Tibial nerve (tissue), 4 donors: Measurements from ENCODE around the gene SMARCA4. TPM values are rescaled to one million over a fixed set of nuclear protein-coding genes. Genes with fewer than 3 reads are reported as not detected.
"Not testable (repeated sequence)": the region's sequence is repeated elsewhere in the genome, so short reads cannot be mapped to it uniquely, and the experiment has no call there.

Source experiments
- DNase-seq, 2 donors: peaks; one replicate each; pipeline ENCODE4 v3.0.0-alpha.2; 2019; ENCODE audit warnings: low spot score in 2 of 2
- H3K27ac ChIP-seq, 4 donors: fragments of 200-600 bp; sonication (generic) in 3 of 4; one replicate each; pipeline ENCODE4 v1.5.1; 2017 to 2019; ENCODE audit warnings: mild to moderate bottlenecking in 1 of 4
- H3K27me3 ChIP-seq, 2 donors: fragments of 200-600 bp; sonication (generic) in 1 of 2; one replicate each; pipeline versions ENCODE4 v1.5.1 to v1.6.0; 2017 to 2019
- H3K36me3 ChIP-seq, 3 donors: fragments of 200-600 bp; sonication (generic); one replicate each; pipeline ENCODE4 v1.5.1; 2018 to 2019
- H3K4me1 ChIP-seq, 4 donors: fragments of 200-600 bp; sonication (generic) in 3 of 4; one replicate each; pipeline ENCODE4 v1.5.1; 2017 to 2019
- H3K4me3 ChIP-seq, 4 donors: fragments of 200-600 bp; sonication (generic) in 3 of 4; one replicate each; pipeline ENCODE4 v1.5.1; 2017 to 2019; ENCODE audit warnings: mild to moderate bottlenecking in 1 of 4, moderate library complexity in 1 of 4
- H3K9me3 ChIP-seq, 4 donors: fragments of 200-600 bp; sonication (generic) in 3 of 4; one replicate each; pipeline ENCODE4 v1.5.1; 2017 to 2019
- CTCF ChIP-seq, 5 experiments: fragments of 200-600 bp in 3 of 5; fragments of 450-650 bp in 2 of 5; sonication (generic) in 3 of 5; IDR thresholded peaks; one replicate each; pipeline ENCODE4 v1.5.1; 2016 to 2019; ENCODE audit warnings: antibody characterized with exemption in 5 of 5, mild to moderate bottlenecking in 3 of 5, moderate library complexity in 2 of 5
- EP300 ChIP-seq, 2 donors: sonication (generic); formaldehyde crosslinking; IDR thresholded peaks; one replicate each; pipeline ENCODE4 v1.6.1; 2017; ENCODE audit warnings: antibody characterized with exemption in 2 of 2, mild to moderate bottlenecking in 1 of 2
- POLR2A ChIP-seq, 2 donors: fragments of 450-650 bp; IDR thresholded peaks; one replicate each; pipeline ENCODE4 v1.6.1; 2017; ENCODE audit warnings: antibody characterized with exemption in 2 of 2, mild to moderate bottlenecking in 2 of 2, moderate library complexity in 2 of 2
- WGBS, 2 donors: methylation state at CpG; one replicate each; pipeline ENCODE4 v1.1.5; 2018; 5-methylcytosine and 5-hydroxymethylcytosine counted together
- total RNA-seq, 4 donors: library from RNA; depleted of rRNA; stranded (reverse); fragments of >200 nt; gene quantifications; one replicate each; pipeline ENCODE4 v1.1.0, GENCODE V29; 2016

SMARCA4 gene
- total RNA-seq, 4 donors from 2014 or later, result 54.2 to 122 (median 73.9) TPM

- Histone ChIP-seq H3K9me3 (no peaks in the 10 kb centered on the region), H3K4me1 (peaks cover 0 to 4% (median 0%) of the 10 kb centered on the region in 4 donors), H3K27me3 (no peaks in the 10 kb centered on the region), H3K27ac (no peak overlapping the region), H3K36me3 (no peaks in the 10 kb centered on the region), H3K4me3 (no peak overlapping the region)
- DNase-seq, result no peak
- WGBS, 2 donors, result 75 to 81% methylated on average over 6 of the region's 6 CpGs
- no peak for TF ChIP-seq EP300 (IDR thresholded peaks at IDR 0.05)
Observed at GRCh38 chr19:10946958-10947657, 13.7 kb upstream of the SMARCA4 start.

- 94 to 96% methylated on average over 6 of the region's 6 CpGs for WGBS, 2 donors
- TF ChIP-seq POLR2A (IDR thresholded peaks at IDR 0.05), result no peak
- TF ChIP-seq CTCF (IDR thresholded peaks at IDR 0.05), result no peak
- TF ChIP-seq EP300 (IDR thresholded peaks at IDR 0.05), result no peak
- Histone ChIP-seq H3K4me1 (no peaks in the 10 kb centered on the region), H3K4me3 (no peak overlapping the region), H3K9me3 (no peaks in the 10 kb centered on the region), H3K27ac (no peak overlapping the region), H3K27me3 (no peaks in the 10 kb centered on the region), H3K36me3 (no peaks in the 10 kb centered on the region)
- no peak for DNase-seq
Observed at GRCh38 chr19:10952809-10953208, 8.0 kb upstream of the SMARCA4 start.

GRCh38 chr19:10959277-10959968 is 1.4 kb upstream of the SMARCA4 start:
- H3K36me3 ChIP-seq, H3K27ac ChIP-seq, H3K27me3 ChIP-seq, H3K9me3 ChIP-seq, DNase-seq: not testable (repeated sequence)
- WGBS, 2 donors, result 94 to 95% methylated on average over 19 of the region's 19 CpGs
- H3K4me3 ChIP-seq, result peak overlapping the region in 2 of 4 donors; percentile 73 to 91
- H3K4me1 ChIP-seq, result peaks cover 0 to 33% (median 14%) of the 10 kb centered on the region in 4 donors

GRCh38 chr19:10961073-10961860 is 437 bp downstream of the SMARCA4 start:
- Histone ChIP-seq H3K27me3 (no peaks in the 10 kb centered on the region), H3K36me3 (peaks cover 0 to 6% (median 0%) of the 10 kb centered on the region in 3 donors), H3K9me3 (no peaks in the 10 kb centered on the region), H3K4me3 (peak overlapping the region; percentile 73 to 76 (median 75)), H3K4me1 (peaks cover 0 to 42% (median 14%) of the 10 kb centered on the region in 4 donors), H3K27ac (peak overlapping the region; percentile 75 to 91 (median 89))
- peak; percentile 23 to 26 for DNase-seq
- no peak for TF ChIP-seq EP300 (IDR thresholded peaks at IDR 0.05)
- TF ChIP-seq CTCF (IDR thresholded peaks at IDR 0.05), result no peak
- no peak for TF ChIP-seq POLR2A (IDR thresholded peaks at IDR 0.05)
- 1% methylated on average over 50 of the region's 92 CpGs for WGBS, 2 donors

- no peak for DNase-seq
- 84 to 91% methylated on average over 10 of the region's 10 CpGs for WGBS, 2 donors
- TF ChIP-seq POLR2A (IDR thresholded peaks at IDR 0.05) (no peak), CTCF (IDR thresholded peaks at IDR 0.05) (no peak), EP300 (IDR thresholded peaks at IDR 0.05) (no peak)
- no peaks in the 10 kb centered on the region for H3K9me3 ChIP-seq
- peaks cover 0 to 6% (median 0%) of the 10 kb centered on the region in 3 donors for H3K36me3 ChIP-seq
- H3K27ac ChIP-seq, result no peak overlapping the region
- no peaks in the 10 kb centered on the region for H3K27me3 ChIP-seq
- H3K4me3 ChIP-seq, result no peak overlapping the region
- peaks cover 0 to 42% (median 14%) of the 10 kb centered on the region in 4 donors for H3K4me1 ChIP-seq
Observed at GRCh38 chr19:10962863-10963262, 2.0 kb downstream of the SMARCA4 start.
